ENCODE data around the gene SLC10A7.

SLC10A7 gene

DNA sequence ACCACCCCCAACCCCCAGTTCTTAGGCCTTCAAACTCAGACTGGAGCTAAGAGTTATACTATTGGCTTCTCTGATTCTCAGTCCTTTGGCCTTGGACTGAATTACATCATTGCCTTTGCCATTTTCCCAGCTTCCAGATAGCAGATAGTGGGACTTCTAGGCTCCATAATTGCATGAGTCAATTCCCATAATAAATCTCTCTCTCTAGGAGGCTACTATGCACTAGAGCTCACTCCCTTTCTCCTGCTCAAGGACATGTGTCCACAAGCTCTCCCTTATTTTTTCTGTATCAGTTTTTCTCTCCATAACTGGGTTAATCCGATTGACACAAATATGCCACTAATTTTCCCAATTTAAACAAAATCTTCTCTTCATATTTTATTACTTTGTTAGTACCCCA lies 204.0 kb downstream of the SLC10A7 start:
- H3F3A ChIP-seq (ENCODE audit: insufficient read depth, low read length) = no peaks in the 10 kb centered on the region
- H2AFZ ChIP-seq (ENCODE audit: low read length) = no peak overlapping the region
- H3K9ac ChIP-seq (ENCODE audit: low read length) = no peak overlapping the region
- H4K20me1 ChIP-seq (ENCODE audit: insufficient read depth, low read length) = no peaks in the 10 kb centered on the region
- H3K9me2 ChIP-seq (ENCODE audit: low read depth, low read length) = no peaks in the 10 kb centered on the region
- H3K4me2 ChIP-seq (ENCODE audit: low read length) = no peak overlapping the region
- H3K36me3 ChIP-seq (ENCODE audit: insufficient read depth, low read length) = no peaks in the 10 kb centered on the region
- H3K79me2 ChIP-seq (ENCODE audit: insufficient read depth, low read length) = no peaks in the 10 kb centered on the region
- TF ChIP-seq, protein P1, sequence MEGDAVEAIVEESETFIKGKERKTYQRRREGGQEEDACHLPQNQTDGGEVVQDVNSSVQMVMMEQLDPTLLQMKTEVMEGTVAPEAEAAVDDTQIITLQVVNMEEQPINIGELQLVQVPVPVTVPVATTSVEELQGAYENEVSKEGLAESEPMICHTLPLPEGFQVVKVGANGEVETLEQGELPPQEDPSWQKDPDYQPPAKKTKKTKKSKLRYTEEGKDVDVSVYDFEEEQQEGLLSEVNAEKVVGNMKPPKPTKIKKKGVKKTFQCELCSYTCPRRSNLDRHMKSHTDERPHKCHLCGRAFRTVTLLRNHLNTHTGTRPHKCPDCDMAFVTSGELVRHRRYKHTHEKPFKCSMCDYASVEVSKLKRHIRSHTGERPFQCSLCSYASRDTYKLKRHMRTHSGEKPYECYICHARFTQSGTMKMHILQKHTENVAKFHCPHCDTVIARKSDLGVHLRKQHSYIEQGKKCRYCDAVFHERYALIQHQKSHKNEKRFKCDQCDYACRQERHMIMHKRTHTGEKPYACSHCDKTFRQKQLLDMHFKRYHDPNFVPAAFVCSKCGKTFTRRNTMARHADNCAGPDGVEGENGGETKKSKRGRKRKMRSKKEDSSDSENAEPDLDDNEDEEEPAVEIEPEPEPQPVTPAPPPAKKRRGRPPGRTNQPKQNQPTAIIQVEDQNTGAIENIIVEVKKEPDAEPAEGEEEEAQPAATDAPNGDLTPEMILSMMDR (IDR thresholded peaks at IDR 0.05; ENCODE audit: low read length) = no peak
- TF ChIP-seq EZH2 (IDR thresholded peaks at IDR 0.05; ENCODE audit: borderline replicate concordance, low read length) = no peak
- no peaks in the 10 kb centered on the region for H3K27me3 ChIP-seq (ENCODE audit: insufficient read depth, low read length)
- no peaks in the 10 kb centered on the region for H3K9me3 ChIP-seq (ENCODE audit: low read length)
- H3K27ac ChIP-seq (ENCODE audit: low read depth, low read length, poor library complexity, severe bottlenecking) = no peak overlapping the region
- H3K4me1 ChIP-seq (ENCODE audit: insufficient read depth, low read length, severe bottlenecking) = no peaks in the 10 kb centered on the region
- no peak overlapping the region for H3K4me3 ChIP-seq (ENCODE audit: low read depth, low read length, poor library complexity, severe bottlenecking)

DNA sequence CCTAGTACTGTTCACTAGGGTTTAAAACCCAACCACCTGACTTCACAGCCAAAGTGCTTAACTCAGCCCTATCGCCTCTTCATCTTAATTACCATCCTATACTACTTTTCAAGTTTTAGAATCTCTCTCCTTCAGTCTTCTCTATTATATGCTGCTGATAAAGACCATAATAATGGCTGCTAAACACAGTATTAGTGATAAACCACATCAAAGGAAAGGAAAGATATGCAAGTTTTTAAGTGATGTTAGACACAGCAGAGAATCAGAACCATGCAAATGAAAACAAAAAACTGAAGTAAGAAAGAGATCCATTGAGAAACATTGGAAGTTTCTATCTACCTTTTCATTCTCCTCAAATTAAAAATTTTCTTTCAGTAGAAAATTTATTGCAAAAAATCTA lies 206.6 kb downstream of the SLC10A7 start:
- Histone ChIP-seq H3F3A (ENCODE audit: insufficient read depth, low read length) (no peaks in the 10 kb centered on the region), H3K4me3 (ENCODE audit: low read depth, low read length, poor library complexity, severe bottlenecking) (no peak overlapping the region), H4K20me1 (ENCODE audit: insufficient read depth, low read length) (no peaks in the 10 kb centered on the region), H3K27me3 (ENCODE audit: insufficient read depth, low read length) (no peaks in the 10 kb centered on the region), H3K9ac (ENCODE audit: low read length) (no peak overlapping the region), H3K36me3 (ENCODE audit: insufficient read depth, low read length) (no peaks in the 10 kb centered on the region), H3K4me1 (ENCODE audit: insufficient read depth, low read length, severe bottlenecking) (no peaks in the 10 kb centered on the region), H3K9me3 (ENCODE audit: low read length) (no peaks in the 10 kb centered on the region), H3K4me2 (ENCODE audit: low read length) (no peak overlapping the region), H3K79me2 (ENCODE audit: insufficient read depth, low read length) (no peaks in the 10 kb centered on the region), H2AFZ (ENCODE audit: low read length) (no peak overlapping the region), H3K27ac (ENCODE audit: low read depth, low read length, poor library complexity, severe bottlenecking) (no peak overlapping the region), H3K9me2 (ENCODE audit: low read depth, low read length) (no peaks in the 10 kb centered on the region)
- TF ChIP-seq, protein P1 (IDR thresholded peaks at IDR 0.05; ENCODE audit: low read length) = no peak
- TF ChIP-seq EZH2 (IDR thresholded peaks at IDR 0.05; ENCODE audit: borderline replicate concordance, low read length) = no peak

DNA sequence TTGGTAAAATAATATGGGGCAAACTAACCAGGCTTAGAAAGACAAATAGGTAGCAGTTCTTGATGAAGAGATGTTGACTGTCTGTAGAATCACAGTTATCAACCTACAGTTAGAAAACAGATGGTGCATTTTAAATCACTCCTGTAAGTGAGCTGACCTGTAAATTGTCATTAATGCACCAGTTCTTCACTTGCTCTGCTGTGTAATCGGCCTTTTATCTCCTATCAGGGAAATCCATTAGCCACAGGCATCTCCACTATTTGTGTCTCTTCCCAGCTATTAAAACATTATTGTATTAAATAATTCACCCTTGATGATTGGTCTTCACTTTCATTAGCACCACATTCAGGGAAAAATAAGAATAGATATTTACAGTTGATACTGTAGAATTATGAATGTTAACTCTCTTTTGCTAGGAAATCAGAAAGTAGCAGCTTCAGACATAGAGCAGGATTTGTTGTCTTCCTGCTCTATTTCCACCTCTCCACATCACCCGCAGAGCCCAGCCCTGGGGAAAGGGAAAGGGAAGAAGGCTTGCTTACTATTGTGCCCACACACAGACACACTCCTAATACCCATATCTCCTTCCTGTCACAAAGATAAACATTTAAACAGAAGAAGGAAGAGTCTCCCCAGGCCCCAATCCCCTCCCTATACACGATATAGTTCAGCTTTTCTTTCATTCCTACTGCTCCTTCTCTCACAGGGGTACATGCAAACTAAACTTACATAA lies 210.3 kb downstream of the SLC10A7 start:
- Histone ChIP-seq H2AFZ (ENCODE audit: low read length) (no peak overlapping the region), H3K9me2 (ENCODE audit: low read depth, low read length) (no peaks in the 10 kb centered on the region), H3K36me3 (ENCODE audit: insufficient read depth, low read length) (no peaks in the 10 kb centered on the region), H3K4me3 (ENCODE audit: low read depth, low read length, poor library complexity, severe bottlenecking) (no peak overlapping the region), H3K9me3 (ENCODE audit: low read length) (no peaks in the 10 kb centered on the region), H3K9ac (ENCODE audit: low read length) (no peak overlapping the region), H3K4me2 (ENCODE audit: low read length) (no peak overlapping the region), H3K79me2 (ENCODE audit: insufficient read depth, low read length) (no peaks in the 10 kb centered on the region), H3K27me3 (ENCODE audit: insufficient read depth, low read length) (no peaks in the 10 kb centered on the region), H4K20me1 (ENCODE audit: insufficient read depth, low read length) (no peaks in the 10 kb centered on the region), H3K27ac (ENCODE audit: low read depth, low read length, poor library complexity, severe bottlenecking) (no peak overlapping the region), H3K4me1 (ENCODE audit: insufficient read depth, low read length, severe bottlenecking) (no peaks in the 10 kb centered on the region), H3F3A (ENCODE audit: insufficient read depth, low read length) (no peaks in the 10 kb centered on the region)
- no peak for TF ChIP-seq EZH2 (IDR thresholded peaks at IDR 0.05; ENCODE audit: borderline replicate concordance, low read length)
- TF ChIP-seq, protein P1 (IDR thresholded peaks at IDR 0.05; ENCODE audit: low read length) = no peak

Data from OCI-LY1 (cell line).